ENCODE measurements around the gene SPAG16. TPM values are rescaled to one million over a fixed set of nuclear protein-coding genes. Genes with fewer than 3 reads are reported as not detected.

SPAG16 gene
- total RNA-seq, 1 experiment from 2014 or later = 17.3 TPM

DNA sequence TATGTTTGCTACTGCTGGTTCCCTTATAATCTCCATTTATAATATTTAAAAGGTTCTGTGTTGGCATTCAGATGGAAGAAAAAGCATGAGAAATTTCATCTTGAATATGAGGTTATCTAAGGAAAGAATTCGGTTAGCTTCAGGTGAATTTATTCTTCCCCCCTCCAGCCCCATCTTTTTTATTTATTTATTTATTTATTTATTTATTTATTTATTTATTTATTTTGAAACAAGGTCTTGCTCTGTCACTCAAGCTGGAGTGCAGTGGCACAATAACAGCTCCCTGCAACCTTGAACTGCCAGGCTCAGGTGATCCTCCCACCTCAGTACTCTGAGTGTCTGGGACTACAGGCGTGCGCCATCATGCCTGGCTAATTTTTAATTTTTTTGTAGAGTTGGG lies 1031.1 kb downstream of the SPAG16 start:
- no peak overlapping the region for H3K9ac ChIP-seq (ENCODE audit: extremely low read depth, insufficient read length, low read length)
- no peaks in the 10 kb centered on the region for H3K9me3 ChIP-seq (ENCODE audit: control insufficient read depth, low read depth, low read length)
- Mint-ChIP-seq H3K27ac (no peak overlapping the region), H3K9me3 (no peaks in the 10 kb centered on the region), H3K27me3 (ENCODE audit: low read depth) (no peaks in the 10 kb centered on the region), H3K4me3 (no peak overlapping the region), H3K4me1 (no peaks in the 10 kb centered on the region; a peak in 1 of 4 replicates), H3K36me3 (ENCODE audit: insufficient read depth in 1 of 3, low read depth in 3 of 3) (no peaks in the 10 kb centered on the region)
- H3T11ph ChIP-seq (ENCODE audit: low read length) = no peak overlapping the region
- TF ChIP-seq, protein P1, sequence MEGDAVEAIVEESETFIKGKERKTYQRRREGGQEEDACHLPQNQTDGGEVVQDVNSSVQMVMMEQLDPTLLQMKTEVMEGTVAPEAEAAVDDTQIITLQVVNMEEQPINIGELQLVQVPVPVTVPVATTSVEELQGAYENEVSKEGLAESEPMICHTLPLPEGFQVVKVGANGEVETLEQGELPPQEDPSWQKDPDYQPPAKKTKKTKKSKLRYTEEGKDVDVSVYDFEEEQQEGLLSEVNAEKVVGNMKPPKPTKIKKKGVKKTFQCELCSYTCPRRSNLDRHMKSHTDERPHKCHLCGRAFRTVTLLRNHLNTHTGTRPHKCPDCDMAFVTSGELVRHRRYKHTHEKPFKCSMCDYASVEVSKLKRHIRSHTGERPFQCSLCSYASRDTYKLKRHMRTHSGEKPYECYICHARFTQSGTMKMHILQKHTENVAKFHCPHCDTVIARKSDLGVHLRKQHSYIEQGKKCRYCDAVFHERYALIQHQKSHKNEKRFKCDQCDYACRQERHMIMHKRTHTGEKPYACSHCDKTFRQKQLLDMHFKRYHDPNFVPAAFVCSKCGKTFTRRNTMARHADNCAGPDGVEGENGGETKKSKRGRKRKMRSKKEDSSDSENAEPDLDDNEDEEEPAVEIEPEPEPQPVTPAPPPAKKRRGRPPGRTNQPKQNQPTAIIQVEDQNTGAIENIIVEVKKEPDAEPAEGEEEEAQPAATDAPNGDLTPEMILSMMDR (conservative IDR thresholded peaks at IDR 0.05) = no peak
- H3K4ac ChIP-seq (ENCODE audit: low read depth, low read length) = no peak overlapping the region
- no peak overlapping the region for H2BK12ac ChIP-seq (ENCODE audit: insufficient read length, low read depth, low read length)
- no peak overlapping the region for H4K91ac ChIP-seq (ENCODE audit: insufficient read length, low read depth, low read length)
- H3K4me1 ChIP-seq (ENCODE audit: insufficient read depth, low read length) = no peaks in the 10 kb centered on the region
- no peaks in the 10 kb centered on the region for H3K23me2 ChIP-seq (ENCODE audit: insufficient read length, low read depth, low read length, poor library complexity, severe bottlenecking)
- H3K23ac ChIP-seq (ENCODE audit: insufficient read length, low read depth, low read length) = no peak overlapping the region
- H3K27me3 ChIP-seq (ENCODE audit: insufficient read depth, low read length) = no peaks in the 10 kb centered on the region
- no peak overlapping the region for H3K18ac ChIP-seq (ENCODE audit: insufficient read length, low read depth, low read length)
- H4K8ac ChIP-seq (replicated peaks; ENCODE audit: insufficient read length, low read depth, low read length) = no peak overlapping the region
- H3K79me2 ChIP-seq (ENCODE audit: insufficient read depth, low read length) = no peaks in the 10 kb centered on the region
- H2BK120ac ChIP-seq (ENCODE audit: low read depth, low read length, poor library complexity, severe bottlenecking) = no peak overlapping the region
- no peak overlapping the region for H3K14ac ChIP-seq (ENCODE audit: insufficient read depth, low read length)
- no peak overlapping the region for H2BK5ac ChIP-seq (ENCODE audit: insufficient read length, low read length)
- no peak for DNase-seq
- no peak overlapping the region for H4K5ac ChIP-seq (ENCODE audit: insufficient read length, low read depth, low read length)
- no peaks in the 10 kb centered on the region for H4K20me1 ChIP-seq (ENCODE audit: control insufficient read depth, insufficient read depth, insufficient read length)
- no peak overlapping the region for H2BK15ac ChIP-seq (ENCODE audit: low read depth, low read length)
- H2BK20ac ChIP-seq (ENCODE audit: low read depth, low read length, poor library complexity, severe bottlenecking) = no peak overlapping the region
- H2AFZ ChIP-seq (ENCODE audit: low read length) = no peak overlapping the region
- H2AK5ac ChIP-seq (ENCODE audit: insufficient read length, low read length) = no peak overlapping the region
- WGBS (ENCODE audit: extremely low coverage, insufficient read length, low lambda C conversion rate) = no CpG with 5 or more reads among the region's 3 CpGs
- no peak overlapping the region for H3K56ac ChIP-seq (ENCODE audit: insufficient read length, low read depth, low read length)
- H3K27ac ChIP-seq (ENCODE audit: insufficient read length, low read depth, low read length) = no peak overlapping the region
- no peak overlapping the region for H3K4me2 ChIP-seq (ENCODE audit: insufficient read depth, insufficient read length, low read length)
- no peaks in the 10 kb centered on the region for H3K79me1 ChIP-seq (ENCODE audit: insufficient read depth, low read depth, low read length, poor library complexity, severe bottlenecking)

Measured in H9 (cell line).